CD4-positive, CD25-positive, alpha-beta regulatory T cell (primary cell): ENCODE results near the gene BEND7. TPM values are rescaled to one million over a fixed set of nuclear protein-coding genes. Genes with fewer than 3 reads are reported as not detected.

Experiments
- ATAC-seq, 2 donors: fragments of 150-1000 bp; cut with Tn5 transposase; one replicate each; pipeline ENCODE4 v1.10.0; 2021; ENCODE audit warnings: low read depth in 2 of 2, moderate number of reproducible peaks in 2 of 2, moderate library complexity in 1 of 2
- DNase-seq, 3 donors: peaks; one replicate each; pipeline versions ENCODE4 v3.0.0 to v3.0.0-alpha.2; 2012 to 2022; ENCODE audit warnings: mixed read lengths in 1 of 3
- H3K27ac ChIP-seq: one replicate; pipeline ENCODE4 v1.7.0; 2013; ENCODE audit warnings: mild to moderate bottlenecking, low read length; ENCODE audit not compliant: insufficient read depth, poor library complexity, severe bottlenecking
- H3K27me3 ChIP-seq: one replicate; pipeline ENCODE4 v1.7.0; 2013; ENCODE audit warnings: low read length; ENCODE audit not compliant: control insufficient read depth, insufficient read depth
- H3K36me3 ChIP-seq: one replicate; pipeline ENCODE4 v1.7.0; 2013; ENCODE audit warnings: mild to moderate bottlenecking, low read length, moderate library complexity; ENCODE audit not compliant: control insufficient read depth, insufficient read depth
- H3K4me1 ChIP-seq: 2 replicates; pipeline ENCODE4 v1.7.0; 2013; ENCODE audit warnings: mild to moderate bottlenecking, low read length; ENCODE audit not compliant: insufficient read depth, control insufficient read depth, poor library complexity, severe bottlenecking
- H3K4me3 ChIP-seq: one replicate; pipeline ENCODE4 v1.7.0; 2013; ENCODE audit warnings: low read depth, mild to moderate bottlenecking, low read length, moderate library complexity
- H3K9me3 ChIP-seq, 2 experiments: 1 replicate in 1 of 2; 2 replicates in 1 of 2; pipeline ENCODE4 v1.7.0; 2013; ENCODE audit warnings: low read length in 2 of 2, mild to moderate bottlenecking in 1 of 2, moderate library complexity in 1 of 2; ENCODE audit not compliant: control insufficient read depth in 2 of 2
- H3K27ac Mint-ChIP-seq, 3 donors: one replicate each; pipeline ENCODE4 v1.8.0; 2020 to 2022; ENCODE audit warnings: mild to moderate bottlenecking in 3 of 3, mixed read lengths in 3 of 3, moderate library complexity in 2 of 3
- H3K27me3 Mint-ChIP-seq: one replicate; pipeline ENCODE4 v1.8.0; 2022; ENCODE audit warnings: mild to moderate bottlenecking, mixed read lengths
- H3K36me3 Mint-ChIP-seq: one replicate; pipeline ENCODE4 v1.8.0; 2020; ENCODE audit warnings: mixed read lengths
- H3K4me1 Mint-ChIP-seq, 4 donors: one replicate each; pipeline ENCODE4 v1.8.0; 2020 to 2022; ENCODE audit warnings: mixed read lengths in 4 of 4, mild to moderate bottlenecking in 1 of 4
- H3K4me3 Mint-ChIP-seq, 4 donors: one replicate each; pipeline ENCODE4 v1.8.0; 2020 to 2022; ENCODE audit warnings: mild to moderate bottlenecking in 4 of 4, mixed read lengths in 4 of 4, moderate library complexity in 3 of 4
- H3K9me3 Mint-ChIP-seq, 7 donors: one replicate each; pipeline ENCODE4 v1.8.0; 2020 to 2022; ENCODE audit warnings: mixed read lengths in 7 of 7, mild to moderate bottlenecking in 3 of 7, moderate library complexity in 2 of 7
- polyA plus RNA-seq, 4 donors: library from polyadenylated mRNA; unstranded; fragments of 300-500 nt; fragmentation: Illumina TruSeq; gene quantifications; one replicate each; pipeline ENCODE4 v1.2.3, GENCODE V29; 2021
- total RNA-seq: library from RNA; stranded (reverse); gene quantifications from one replicate; pipeline ENCODE4 v1.2.3, GENCODE V29; 2022

Gene BEND7
- total and polyA plus RNA-seq, 5 donors from 2014 or later = 0.35 TPM; not detected in 4

DNA sequence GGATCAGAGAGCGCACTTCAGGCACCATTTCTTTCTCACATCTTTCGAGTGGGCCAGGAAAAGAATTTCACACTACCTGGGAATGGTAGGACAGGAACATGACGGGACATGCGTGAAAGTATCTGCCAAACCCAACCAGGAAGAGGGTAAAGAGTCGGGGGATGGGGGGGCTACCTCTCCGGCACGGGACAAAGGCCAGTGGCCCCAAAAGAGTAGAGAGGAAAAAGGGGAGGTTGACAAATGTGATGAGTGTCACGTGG is 830 bp upstream of the BEND7 start:
- Histone ChIP-seq H3K27me3 (peaks cover 47% of the 10 kb centered on the region), H3K4me3 (no peak overlapping the region), H3K9me3 (no peaks in the 10 kb centered on the region), H3K27ac (no peak overlapping the region), H3K36me3 (no peaks in the 10 kb centered on the region), H3K4me1 (peaks cover 3% of the 10 kb centered on the region)
- ATAC-seq (no peak), DNase-seq (no peak)
- Mint-ChIP-seq H3K4me1 (peaks cover 0 to 11% (median 6%) of the 10 kb centered on the region in 4 donors), H3K27me3 (peaks cover 63% of the 10 kb centered on the region), H3K4me3 (peak overlapping the region in 3 of 4 donors; percentile 29 to 65 (median 57)), H3K9me3 (peaks cover 0 to 9% (median 0%) of the 10 kb centered on the region in 7 donors), H3K36me3 (no peaks in the 10 kb centered on the region), H3K27ac (no peak overlapping the region)

DNA sequence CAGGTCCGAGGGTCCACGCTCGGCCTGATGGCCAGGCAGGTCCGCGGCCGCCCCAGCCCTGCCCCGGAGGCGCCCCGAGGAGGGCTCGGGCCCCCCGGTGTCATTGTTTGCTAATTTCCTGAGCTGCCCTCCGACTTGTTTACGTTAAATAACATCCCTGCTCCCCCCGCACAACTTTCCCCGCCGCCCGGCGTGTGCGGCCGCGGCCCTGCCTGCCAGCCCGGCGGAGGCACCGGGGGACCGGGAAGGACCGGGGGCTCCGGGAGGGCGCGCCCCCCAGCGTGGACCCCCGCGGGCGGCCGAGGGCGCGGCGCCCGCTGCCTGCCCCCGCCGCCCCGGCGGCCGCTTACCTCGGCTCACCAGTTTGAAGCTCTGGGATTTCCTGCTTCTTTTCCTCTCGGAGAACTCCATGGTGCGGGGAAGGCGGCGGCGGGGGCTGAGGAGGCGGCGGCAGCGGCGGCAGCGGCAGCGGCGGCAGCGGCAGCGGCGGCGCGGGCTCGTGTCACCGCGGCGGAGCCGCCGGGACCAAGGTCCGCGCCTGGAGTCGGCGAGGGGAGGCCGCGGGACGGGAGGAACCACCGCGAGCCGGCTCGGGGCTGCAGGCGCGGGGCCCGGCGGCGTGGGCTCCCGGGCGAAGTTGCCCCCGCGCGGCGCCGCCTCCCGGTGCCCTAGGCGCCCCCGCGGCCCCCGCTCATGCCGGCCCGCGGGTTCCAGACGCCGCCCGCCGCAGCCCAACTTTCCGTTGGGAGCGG is 515 bp downstream of the BEND7 start:
- Histone ChIP-seq H3K27ac (no peak overlapping the region), H3K36me3 (no peaks in the 10 kb centered on the region), H3K9me3 (no peaks in the 10 kb centered on the region), H3K27me3 (peaks cover 47% of the 10 kb centered on the region), H3K4me1 (peaks cover 3% of the 10 kb centered on the region), H3K4me3 (no peak overlapping the region)
- ATAC-seq (no peak), DNase-seq (no peak)
- no peaks in the 10 kb centered on the region for H3K36me3 Mint-ChIP-seq
- no peak overlapping the region for H3K27ac Mint-ChIP-seq
- peaks cover 77% of the 10 kb centered on the region for H3K27me3 Mint-ChIP-seq
- peaks cover 0 to 11% (median 6%) of the 10 kb centered on the region in 4 donors for H3K4me1 Mint-ChIP-seq
- peaks cover 0 to 7% (median 0%) of the 10 kb centered on the region in 7 donors for H3K9me3 Mint-ChIP-seq
- H3K4me3 Mint-ChIP-seq = peak overlapping the region in 3 of 4 donors; percentile 27 to 82 (median 80)

DNA sequence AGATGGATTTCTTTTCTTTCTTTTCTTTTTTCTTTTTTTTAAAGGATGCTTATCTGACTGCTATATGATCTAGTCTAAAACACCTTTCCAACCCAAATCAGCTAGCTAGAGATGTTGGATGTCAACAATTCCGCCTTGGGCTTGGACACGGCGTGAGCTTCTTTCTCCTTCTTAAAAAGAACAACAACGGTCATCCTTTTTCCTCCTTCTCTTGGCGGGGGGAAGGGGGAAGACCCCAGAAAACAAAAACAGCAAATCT is 1.0 kb downstream of the BEND7 start:
- H3K4me3 Mint-ChIP-seq = peak overlapping the region; percentile 27 to 82 (median 80)
- peaks cover 49% of the 10 kb centered on the region for H3K27me3 ChIP-seq

DNA sequence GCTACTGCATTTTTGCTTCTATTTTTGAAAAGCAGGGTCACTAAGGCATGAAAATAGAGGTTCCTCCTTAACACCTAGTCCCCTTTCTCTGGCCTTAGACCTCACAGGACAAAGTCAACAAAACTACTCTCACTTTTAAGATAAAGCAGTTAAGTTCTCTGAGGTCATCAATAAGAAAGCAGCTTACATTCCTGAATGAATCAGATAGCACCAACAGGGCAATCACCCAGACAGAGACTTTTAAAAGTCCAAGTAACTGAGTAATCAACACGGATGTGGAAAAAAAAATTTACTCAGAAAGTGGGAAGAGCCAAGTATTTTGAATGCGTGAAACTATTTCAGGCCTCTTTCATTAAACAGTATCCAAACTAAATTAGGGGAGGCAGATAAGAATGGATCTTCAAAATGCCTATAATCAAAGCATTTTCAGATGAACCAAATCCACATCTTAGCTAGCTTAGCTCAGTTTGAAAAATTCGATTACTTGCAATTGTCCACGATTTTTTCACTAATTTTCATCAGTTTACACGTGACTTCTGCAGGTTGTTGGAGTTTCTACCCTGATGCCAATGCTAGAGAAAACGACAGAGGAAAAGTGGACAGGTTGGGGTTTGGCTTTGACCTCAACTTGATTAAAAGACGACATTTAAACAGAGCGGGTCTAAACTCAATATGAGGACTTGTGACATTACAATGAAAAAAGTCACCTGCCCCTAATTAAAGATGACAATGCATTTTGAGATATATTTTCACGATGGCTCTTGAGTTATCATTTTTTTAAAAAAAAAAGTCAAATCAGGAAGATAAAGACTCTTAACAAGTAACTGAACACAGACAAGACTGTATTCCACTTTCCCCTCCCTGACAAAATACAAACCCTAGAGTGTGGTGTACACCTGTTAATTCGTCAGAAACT is 1.6 kb downstream of the BEND7 start:
- Mint-ChIP-seq H3K4me3 (peak overlapping the region; percentile 51 to 82 (median 80)), H3K27ac (no peak overlapping the region), H3K4me1 (peaks cover 0 to 11% (median 6%) of the 10 kb centered on the region in 4 donors), H3K9me3 (peaks cover 0 to 7% (median 0%) of the 10 kb centered on the region in 7 donors), H3K36me3 (no peaks in the 10 kb centered on the region), H3K27me3 (peaks cover 74% of the 10 kb centered on the region)
- Histone ChIP-seq H3K9me3 (no peaks in the 10 kb centered on the region), H3K27ac (no peak overlapping the region), H3K4me3 (no peak overlapping the region), H3K36me3 (no peaks in the 10 kb centered on the region), H3K27me3 (peaks cover 52% of the 10 kb centered on the region), H3K4me1 (peaks cover 3% of the 10 kb centered on the region)
- DNase-seq = no peak
- no peak for ATAC-seq

More for the DNA sequence above, 1.0 kb downstream of the BEND7 start:
- H3K4me3 ChIP-seq = no peak overlapping the region
- ATAC-seq (no peak), DNase-seq (no peak)
- Mint-ChIP-seq H3K27ac (no peak overlapping the region), H3K36me3 (no peaks in the 10 kb centered on the region), H3K27me3 (peaks cover 79% of the 10 kb centered on the region), H3K9me3 (peaks cover 0 to 7% (median 0%) of the 10 kb centered on the region in 7 donors), H3K4me1 (peaks cover 0 to 11% (median 6%) of the 10 kb centered on the region in 4 donors)
- no peaks in the 10 kb centered on the region for H3K36me3 ChIP-seq
- no peak overlapping the region for H3K27ac ChIP-seq
- H3K4me1 ChIP-seq = peaks cover 3% of the 10 kb centered on the region
- H3K9me3 ChIP-seq = no peaks in the 10 kb centered on the region

DNA sequence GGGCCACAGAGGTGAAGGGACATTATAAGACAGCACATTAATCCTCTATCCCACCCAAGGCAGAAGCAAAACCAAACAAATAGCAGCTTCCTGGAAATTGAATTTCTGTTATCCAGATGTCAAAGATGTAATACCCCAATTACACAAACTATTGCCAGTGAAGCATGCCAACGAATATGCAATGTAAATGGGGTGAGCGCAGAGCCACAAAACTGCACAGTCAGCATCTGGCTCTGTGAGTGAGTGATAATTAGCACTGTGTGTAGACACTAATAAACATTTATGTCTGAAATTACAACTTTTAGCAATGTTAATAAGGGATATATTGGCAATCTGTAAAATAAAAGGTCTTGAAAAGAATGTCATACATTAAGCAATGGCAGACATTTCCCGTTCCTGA is 3.2 kb downstream of the BEND7 start:
- no peak overlapping the region for H3K4me3 Mint-ChIP-seq
- no peak overlapping the region for H3K27ac Mint-ChIP-seq
- H3K4me1 Mint-ChIP-seq = peaks cover 0 to 11% (median 6%) of the 10 kb centered on the region in 4 donors
- Histone ChIP-seq H3K27me3 (peaks cover 46% of the 10 kb centered on the region), H3K27ac (no peak overlapping the region), H3K9me3 (no peaks in the 10 kb centered on the region), H3K36me3 (no peaks in the 10 kb centered on the region), H3K4me3 (no peak overlapping the region), H3K4me1 (peaks cover 3% of the 10 kb centered on the region)
- DNase-seq (no peak), ATAC-seq (no peak)
- H3K9me3 Mint-ChIP-seq = peaks cover 0 to 7% (median 0%) of the 10 kb centered on the region in 7 donors
- no peaks in the 10 kb centered on the region for H3K36me3 Mint-ChIP-seq
- peaks cover 75% of the 10 kb centered on the region for H3K27me3 Mint-ChIP-seq

DNA sequence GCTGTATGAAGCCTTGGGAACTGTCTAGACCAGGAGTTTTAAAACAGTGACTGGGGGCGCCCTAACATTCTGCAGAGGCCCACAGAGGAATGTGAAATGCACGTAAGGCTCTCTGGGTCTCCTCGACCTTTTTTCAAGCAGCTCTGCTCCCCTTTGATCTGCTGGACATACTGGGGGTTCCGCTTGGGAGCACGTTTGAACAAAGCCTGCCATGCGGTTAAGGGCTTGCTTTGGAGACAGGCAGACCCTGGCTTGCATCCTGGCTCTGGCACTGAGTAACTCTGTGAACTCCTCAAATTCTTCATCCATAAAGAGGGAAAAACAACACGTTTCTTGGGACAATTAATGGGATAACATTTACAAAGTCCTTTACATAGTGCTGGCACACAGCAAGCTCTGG is 7.8 kb downstream of the BEND7 start:
- H3K4me1 Mint-ChIP-seq = no peaks in the 10 kb centered on the region
- Histone ChIP-seq H3K27me3 (peaks cover 27% of the 10 kb centered on the region), H3K4me3 (no peak overlapping the region), H3K9me3 (no peaks in the 10 kb centered on the region), H3K4me1 (no peaks in the 10 kb centered on the region), H3K36me3 (no peaks in the 10 kb centered on the region), H3K27ac (no peak overlapping the region)
- ATAC-seq (no peak), DNase-seq (no peak)
- H3K4me3 Mint-ChIP-seq = no peak overlapping the region
- H3K36me3 Mint-ChIP-seq = no peaks in the 10 kb centered on the region
- H3K27ac Mint-ChIP-seq = no peak overlapping the region
- H3K9me3 Mint-ChIP-seq = no peaks in the 10 kb centered on the region
- peaks cover 43% of the 10 kb centered on the region for H3K27me3 Mint-ChIP-seq

DNA sequence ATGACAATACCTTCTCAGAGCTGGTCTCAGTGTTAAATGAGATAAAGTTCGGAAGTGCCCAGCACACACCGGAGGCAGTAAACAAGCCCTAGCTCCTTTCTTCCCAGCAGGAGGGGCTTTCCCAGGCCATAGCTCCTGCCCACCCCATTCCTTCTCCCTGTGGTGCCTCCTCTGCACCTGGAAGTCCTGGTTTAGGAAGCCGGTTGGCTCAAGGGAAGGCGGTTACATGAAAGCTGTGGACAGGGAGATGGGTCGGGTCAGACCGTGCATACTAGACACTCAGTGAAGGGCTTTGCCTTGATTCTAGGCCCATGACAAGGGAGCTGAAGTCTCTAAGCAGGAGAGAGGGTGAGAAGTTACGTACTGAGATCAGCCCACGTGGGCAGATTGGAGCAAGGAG is 8.6 kb downstream of the BEND7 start:
- H3K4me3 Mint-ChIP-seq = no peak overlapping the region
- no peak overlapping the region for H3K4me3 ChIP-seq
- H3K4me1 ChIP-seq = no peaks in the 10 kb centered on the region
- no peaks in the 10 kb centered on the region for H3K9me3 Mint-ChIP-seq
- peaks cover 36% of the 10 kb centered on the region for H3K27me3 Mint-ChIP-seq
- no peak overlapping the region for H3K27ac Mint-ChIP-seq
- no peaks in the 10 kb centered on the region for H3K4me1 Mint-ChIP-seq
- H3K36me3 ChIP-seq = no peaks in the 10 kb centered on the region
- no peaks in the 10 kb centered on the region for H3K36me3 Mint-ChIP-seq
- H3K27me3 ChIP-seq = peaks cover 19% of the 10 kb centered on the region
- no peak for ATAC-seq
- no peak overlapping the region for H3K27ac ChIP-seq
- DNase-seq = no peak
- H3K9me3 ChIP-seq = no peaks in the 10 kb centered on the region
